Hippocampal formation (tissue), 2 donors: ENCODE data around the gene ISL2.

Experiments used
- DNase-seq, 2 donors: peaks; one replicate each; lab custom pipeline; 2025; lab: John Stamatoyannopoulos, UW

The ISL2 gene

DNA sequence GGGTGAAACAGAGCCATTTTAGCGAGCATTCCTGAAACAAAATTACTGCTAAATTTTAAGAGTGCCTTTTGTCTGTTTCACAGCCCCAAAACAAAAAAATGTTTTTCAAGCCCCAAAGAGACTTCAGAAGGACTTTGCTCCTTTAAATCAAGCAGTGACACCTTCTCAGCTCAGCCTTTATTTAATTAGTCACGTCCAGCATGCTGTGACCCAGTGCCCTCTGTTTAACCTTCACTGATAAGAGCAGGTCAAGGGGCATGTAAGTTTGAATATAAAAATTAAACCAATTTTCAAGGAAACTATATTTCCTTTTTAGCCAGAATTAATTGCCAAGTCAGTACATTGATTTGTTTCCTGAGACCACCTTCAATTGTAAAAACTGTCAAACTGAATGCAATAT lies 40.6 kb downstream of the ISL2 start:
- DNase-seq: no peak

DNA sequence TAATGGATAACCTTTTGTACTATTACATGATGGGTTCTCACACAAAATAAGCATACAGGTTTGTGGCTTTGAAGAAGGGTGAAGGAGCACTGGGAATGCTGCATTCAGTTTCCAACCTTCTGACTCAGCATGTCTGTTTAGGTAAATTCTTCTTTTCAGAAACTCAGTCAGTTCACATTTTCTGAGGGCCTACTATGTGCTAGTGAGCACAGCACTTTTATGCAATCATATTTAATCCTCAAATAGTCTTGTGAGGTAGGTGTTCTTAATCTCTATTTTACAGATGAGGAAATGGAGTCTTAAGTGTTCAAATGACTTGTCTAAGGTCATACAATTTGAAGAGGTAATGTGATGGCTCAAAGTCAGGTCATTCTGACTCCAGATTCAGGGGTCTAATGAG lies 41.2 kb downstream of the ISL2 start:
- no peak for DNase-seq

- no peak for DNase-seq
Observed at GRCh38 chr15:76378691-76379090, 42.1 kb downstream of the ISL2 start.

DNA sequence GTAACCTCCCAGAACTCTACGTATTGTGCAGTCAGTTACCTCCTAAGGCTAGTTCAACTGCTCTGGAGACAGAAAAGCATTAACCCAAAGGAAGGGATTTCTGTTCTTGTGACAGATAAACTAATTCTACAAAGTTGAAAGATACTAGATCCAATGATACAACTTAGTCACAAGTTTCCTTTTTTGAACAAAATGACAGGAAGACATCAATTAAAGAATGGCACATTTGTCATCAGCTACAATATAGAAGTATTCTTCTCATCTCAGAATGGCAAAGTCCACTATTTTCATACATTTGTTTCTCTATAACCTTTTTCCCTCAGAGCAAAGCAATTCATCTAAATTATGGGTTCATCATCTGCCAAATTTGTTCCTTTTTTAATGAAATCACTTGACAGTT lies 43.7 kb downstream of the ISL2 start:
- DNase-seq: no peak

DNA sequence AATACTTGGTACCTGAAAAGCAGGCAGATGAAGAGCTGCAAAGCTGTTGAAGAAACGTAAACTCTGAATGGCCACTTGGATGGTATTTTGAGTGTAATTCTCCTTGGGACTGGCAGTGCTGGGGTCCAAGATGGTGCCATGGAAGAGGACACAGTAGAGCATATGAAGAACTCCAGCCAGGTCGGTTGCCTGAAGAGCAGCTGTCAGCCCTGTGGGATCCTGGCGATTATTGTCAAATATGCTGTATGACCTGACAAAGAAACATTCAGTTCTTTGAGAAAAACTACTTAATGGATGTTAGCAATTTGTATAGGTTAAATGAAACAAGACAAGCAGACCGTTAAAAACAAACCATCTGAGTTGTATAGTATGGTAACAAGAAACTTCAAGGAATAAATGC lies 44.8 kb downstream of the ISL2 start:
- DNase-seq: no peak

DNA sequence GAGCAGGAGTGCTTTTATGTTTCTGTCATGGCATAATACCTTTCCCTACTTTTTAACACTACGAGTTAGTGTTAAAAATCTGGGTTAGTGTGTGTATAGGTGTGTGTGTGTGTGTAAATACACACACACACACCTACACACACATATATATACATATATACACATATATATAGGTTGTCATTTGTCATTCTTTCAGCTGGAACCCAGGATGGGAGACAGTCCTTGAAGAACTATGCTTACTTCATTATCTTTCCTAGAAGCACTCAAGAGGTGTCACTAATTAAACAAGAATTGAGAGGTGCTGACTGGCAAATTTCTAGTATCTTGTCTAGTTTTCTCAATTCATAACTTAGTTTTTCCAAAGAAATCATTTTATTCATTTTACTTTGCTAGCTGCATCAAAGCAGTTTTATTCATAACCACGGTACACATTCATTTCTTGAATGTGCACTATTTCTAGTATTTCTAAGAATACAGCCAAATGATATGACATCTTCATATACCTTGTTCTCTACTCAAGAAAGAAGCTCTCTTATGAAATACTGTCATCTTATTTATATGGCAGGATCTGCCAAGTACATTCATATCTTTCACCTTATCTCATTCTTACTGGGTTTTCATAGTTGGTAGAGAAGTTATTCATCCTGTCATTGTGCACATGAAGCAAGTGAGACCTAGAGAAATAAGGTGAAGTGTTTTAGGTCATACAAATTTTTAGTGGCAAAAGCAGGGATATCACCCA lies 46.6 kb downstream of the ISL2 start:
- no peak for DNase-seq

- no peak for DNase-seq
Observed at GRCh38 chr15:76384409-76384808, 47.8 kb downstream of the ISL2 start.

DNA sequence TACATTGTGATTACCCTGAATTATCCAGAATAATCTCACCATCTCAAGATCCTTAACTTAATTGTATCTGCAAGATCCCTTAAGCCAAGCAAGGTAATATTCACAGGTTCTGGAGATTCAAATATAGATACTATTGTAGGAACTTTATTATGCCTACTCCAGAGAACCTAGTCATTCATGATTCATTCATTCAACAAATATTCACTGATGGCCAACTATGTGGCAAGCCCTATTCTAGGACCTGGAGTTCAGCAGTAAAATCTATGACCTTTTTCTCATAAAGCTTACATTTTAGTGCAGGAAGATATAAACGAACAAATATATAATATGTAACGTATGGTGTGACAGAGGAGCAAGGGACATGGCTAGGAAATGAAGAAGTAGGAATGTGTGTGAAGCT lies 49.6 kb downstream of the ISL2 start:
- no peak for DNase-seq

- no peak for DNase-seq
Observed at GRCh38 chr15:76386926-76387325, 50.4 kb downstream of the ISL2 start.

DNA sequence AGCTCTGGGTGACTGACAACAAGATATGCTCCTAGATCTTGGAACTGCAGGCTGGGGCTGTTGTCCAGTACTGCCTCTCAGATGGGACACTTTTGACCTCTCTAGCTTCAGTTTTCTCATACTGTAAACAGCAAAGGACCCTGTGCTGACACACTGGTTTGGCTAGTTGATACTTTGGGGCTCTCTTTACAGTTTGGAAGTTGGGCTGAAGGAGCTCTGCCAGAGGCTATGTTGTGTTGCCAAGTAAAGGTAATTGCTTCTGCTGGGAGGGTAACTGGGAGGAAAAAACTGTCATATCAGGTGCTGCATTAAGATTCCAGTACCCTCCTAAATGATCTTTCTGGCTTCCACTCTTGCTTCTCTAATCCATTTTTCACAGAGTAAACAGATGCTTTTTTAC lies 54.0 kb downstream of the ISL2 start:
- DNase-seq: no peak

GRCh38 chr15:76391309-76391708 lies 54.7 kb downstream of the ISL2 start:
- no peak for DNase-seq

DNA sequence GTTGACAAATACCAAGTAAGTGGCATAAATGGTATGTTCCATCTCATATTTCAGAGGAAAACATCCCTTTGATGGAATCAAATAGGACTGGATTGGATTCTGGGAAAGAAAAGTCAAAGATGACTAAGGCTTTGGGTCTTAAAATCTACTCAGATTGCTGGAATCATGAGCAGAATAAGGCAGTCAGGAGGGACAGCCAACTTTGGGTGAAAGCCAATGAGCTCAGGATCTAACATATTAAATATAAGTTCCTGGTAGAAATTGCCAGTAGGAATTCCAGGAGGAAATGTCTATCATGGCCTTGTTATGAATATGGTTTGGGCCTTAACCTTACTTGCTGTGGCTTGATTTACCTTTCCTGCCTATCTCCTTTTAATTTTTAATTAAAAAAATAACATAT lies 55.3 kb downstream of the ISL2 start:
- no peak for DNase-seq
